Fibroblast of lung (primary cell): ENCODE measurements around the gene PFKFB3.

Experiments used
- CTCF ChIP-seq, 2 donors: IDR thresholded peaks in 1 of 2; conservative IDR thresholded peaks in 1 of 2; 1 replicate in 1 of 2; 2 replicates in 1 of 2; pipeline ENCODE4 v1.5.1; 2011 to 2012; ENCODE audit warnings: low read length in 2 of 2, control low read depth in 1 of 2, inconsistent platforms in 1 of 2, low read depth in 1 of 2, mild to moderate bottlenecking in 1 of 2
- EZH2 ChIP-seq: IDR thresholded peaks from 2 replicates; pipeline ENCODE4 v1.5.1; 2012; ENCODE audit warnings: low read length, control low read depth, mild to moderate bottlenecking; ENCODE audit errors: missing control alignments

- TF ChIP-seq CTCF (conservative IDR thresholded peaks at IDR 0.05 in 1 of 2, IDR thresholded peaks at IDR 0.05 in 1 of 2; ENCODE audit: low read depth in 1 of 2, low read length in 2 of 2) (no peak), EZH2 (no peak)
Observed at GRCh38 chr10:6225263-6225814, 22.6 kb downstream of the PFKFB3 start.
